ENCODE measurements around the gene PTPRCAP. TPM values are rescaled to one million over a fixed set of nuclear protein-coding genes. Genes with fewer than 3 reads are reported as not detected.
A peak's percentile ranks its signal among the peaks of the same experiment; 100 is the strongest.

PTPRCAP gene
- polyA plus RNA-seq, 1 of the 3 experiments (the other 2 are of a cell fraction) = 1.4 TPM

GRCh38 chr11:67401495-67402191, 35.8 kb downstream of the PTPRCAP start, which contains the start of gene PPP1CA:
TSS of gene PPP1CA (minus strand) at chr11:67401858. CDS start at chr11:67401782, 76 bp downstream.
- H3K9me3 ChIP-seq = no peaks in the 10 kb centered on the region
- peaks cover 14% of the 10 kb centered on the region for H4K20me1 ChIP-seq (ENCODE audit: insufficient read depth)
- peaks cover 25% of the 10 kb centered on the region for H3K79me2 ChIP-seq (ENCODE audit: insufficient read depth)
- no peaks in the 10 kb centered on the region for H3K27me3 ChIP-seq (ENCODE audit: insufficient read depth)
- peak within 1 kb of the TSS; percentile 85 to 89 for H3K4me3 ChIP-seq (ENCODE audit: low read depth in 2 of 2, low read length in 1 of 2)
- H3K4me2 ChIP-seq = peak within 1 kb of the TSS; percentile 98
- CTCF ChIA-PET = interaction anchor here (0.6 to 4.1 kb wide), 23 partner anchors 10 to 171 kb away, joined by 3 to 32 read pairs (median 5); partner anchors contain the start of genes PITPNM1, RAD9A, RPS6KB2 and TMEM134
- H3K9me2 ChIP-seq = no peaks in the 10 kb centered on the region
- POLR2A ChIA-PET = interaction anchor here (0.7 to 2.2 kb wide), 11 partner anchors 10 to 182 kb away, joined by 3 to 32 read pairs (median 4); partner anchors contain the start of genes CDK2AP2, GSTP1, POLD4 and RAD9A
- H3K36me3 ChIP-seq (replicated peaks in 1 of 2; ENCODE audit: control insufficient read depth in 1 of 2, insufficient read depth in 2 of 2, low read length in 1 of 2) = peaks cover 8 to 22% of the 10 kb centered on the region in 2 experiments
- peak; percentile 100 for DNase-seq
- peaks cover 9 to 17% of the 10 kb centered on the region in 2 experiments; a peak in 2 of 4 replicates for H3K4me1 ChIP-seq (ENCODE audit: control insufficient read depth in 1 of 2, insufficient read depth in 2 of 2, low read depth in 1 of 2, low read length in 1 of 2)
- H3K27ac ChIP-seq (ENCODE audit: low read depth in 2 of 2, low read length in 1 of 2) = peak within 1 kb of the TSS; percentile 81 to 91
- H3K9ac ChIP-seq = peak within 1 kb of the TSS; percentile 95
- under 1% methylated on average over 23 of the region's 73 CpGs for WGBS (ENCODE audit: low lambda C conversion rate)
- H3F3A ChIP-seq (replicated peaks; ENCODE audit: insufficient read depth) = peaks cover 5% of the 10 kb centered on the region
- H2AFZ ChIP-seq (ENCODE audit: low read depth) = peak within 1 kb of the TSS; percentile 83
- TF ChIP-seq, protein P1, sequence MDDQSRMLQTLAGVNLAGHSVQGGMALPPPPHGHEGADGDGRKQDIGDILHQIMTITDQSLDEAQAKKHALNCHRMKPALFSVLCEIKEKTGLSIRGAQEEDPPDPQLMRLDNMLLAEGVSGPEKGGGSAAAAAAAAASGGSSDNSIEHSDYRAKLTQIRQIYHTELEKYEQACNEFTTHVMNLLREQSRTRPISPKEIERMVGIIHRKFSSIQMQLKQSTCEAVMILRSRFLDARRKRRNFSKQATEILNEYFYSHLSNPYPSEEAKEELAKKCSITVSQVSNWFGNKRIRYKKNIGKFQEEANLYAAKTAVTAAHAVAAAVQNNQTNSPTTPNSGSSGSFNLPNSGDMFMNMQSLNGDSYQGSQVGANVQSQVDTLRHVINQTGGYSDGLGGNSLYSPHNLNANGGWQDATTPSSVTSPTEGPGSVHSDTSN (IDR thresholded peaks at IDR 0.05) = 0 out of 2 replicates have a peak, but pooled peaks have one; percentile 3
- no peak for TF ChIP-seq NFIC (IDR thresholded peaks at IDR 0.05; ENCODE audit: borderline replicate concordance)
- TF ChIP-seq JUND (IDR thresholded peaks at IDR 0.05) = no peak
- no peak; the same call in 1 of the 2 replicates for TF ChIP-seq TCF12 (IDR thresholded peaks at IDR 0.05)
- peak; percentile 77 for TF ChIP-seq POLR2AphosphoS5 (IDR thresholded peaks at IDR 0.05; ENCODE audit: low read depth, low read length)
- peak; percentile 46; the same call in 1 of the 2 replicates for TF ChIP-seq ELF1 (IDR thresholded peaks at IDR 0.05)
- peak; percentile 45; the same call in 1 of the 2 replicates for TF ChIP-seq YY1 (IDR thresholded peaks at IDR 0.05; ENCODE audit: low read depth)
- TF ChIP-seq CHD2 (IDR thresholded peaks at IDR 0.05; ENCODE audit: low read length, partially characterized antibody) = no peak
- no peak for TF ChIP-seq TEAD4 (IDR thresholded peaks at IDR 0.05; ENCODE audit: borderline replicate concordance, insufficient read depth)
- TF ChIP-seq SMC3 (IDR thresholded peaks at IDR 0.05; ENCODE audit: low read depth, low read length) = no peak
- peak; percentile 41; the same call in 1 of the 2 replicates for TF ChIP-seq MXI1 (IDR thresholded peaks at IDR 0.05; ENCODE audit: low read depth, low read length)
- no peak for TF ChIP-seq FOSL2 (IDR thresholded peaks at IDR 0.05; ENCODE audit: borderline replicate concordance, low read depth)
- no peak for TF ChIP-seq SIN3A (IDR thresholded peaks at IDR 0.05; ENCODE audit: borderline replicate concordance, low read depth, low read length)
- no peak for TF ChIP-seq FOXJ3 (CRISPR knock-in tag; IDR thresholded peaks at IDR 0.05)
- 0 out of 2 replicates have a peak, but pooled peaks have one; percentile 6 for TF ChIP-seq FOXM1 (IDR thresholded peaks at IDR 0.05; ENCODE audit: low read depth)
- TF ChIP-seq RAD21 (IDR thresholded peaks at IDR 0.05; ENCODE audit: low read length) = peak; percentile 22
- no peak for TF ChIP-seq RXRA (IDR thresholded peaks at IDR 0.05; ENCODE audit: borderline replicate concordance, low read depth)
- no peak for TF ChIP-seq EP300 (IDR thresholded peaks at IDR 0.05; ENCODE audit: borderline replicate concordance in 1 of 2, low read depth in 1 of 2, low read length in 1 of 2)
- TF ChIP-seq CTCF (IDR thresholded peaks at IDR 0.05) = peak; percentile 27; the same call in 1 of the 2 replicates
- TF ChIP-seq, protein P2, sequence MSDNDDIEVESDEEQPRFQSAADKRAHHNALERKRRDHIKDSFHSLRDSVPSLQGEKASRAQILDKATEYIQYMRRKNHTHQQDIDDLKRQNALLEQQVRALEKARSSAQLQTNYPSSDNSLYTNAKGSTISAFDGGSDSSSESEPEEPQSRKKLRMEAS (IDR thresholded peaks at IDR 0.05; ENCODE audit: low read depth) = 0 out of 2 replicates have a peak, but pooled peaks have one; percentile 45
- no peak for TF ChIP-seq NRF1 (IDR thresholded peaks at IDR 0.05; ENCODE audit: low read depth, low read length)
- no peak for TF ChIP-seq RFX5 (IDR thresholded peaks at IDR 0.05; ENCODE audit: low read length)
- TF ChIP-seq TAF1 (IDR thresholded peaks at IDR 0.05; ENCODE audit: borderline replicate concordance, low read depth, low read length) = 0 out of 2 replicates have a peak, but pooled peaks have one; percentile 10
- TF ChIP-seq USF1 (IDR thresholded peaks at IDR 0.05; ENCODE audit: borderline replicate concordance, low read depth) = no peak
- TF ChIP-seq GATA2 (CRISPR knock-in tag; IDR thresholded peaks at IDR 0.05) = no peak
- TF ChIP-seq USF2 (IDR thresholded peaks at IDR 0.05; ENCODE audit: borderline replicate concordance, low read depth, low read length) = no peak
- TF ChIP-seq, protein P3, sequence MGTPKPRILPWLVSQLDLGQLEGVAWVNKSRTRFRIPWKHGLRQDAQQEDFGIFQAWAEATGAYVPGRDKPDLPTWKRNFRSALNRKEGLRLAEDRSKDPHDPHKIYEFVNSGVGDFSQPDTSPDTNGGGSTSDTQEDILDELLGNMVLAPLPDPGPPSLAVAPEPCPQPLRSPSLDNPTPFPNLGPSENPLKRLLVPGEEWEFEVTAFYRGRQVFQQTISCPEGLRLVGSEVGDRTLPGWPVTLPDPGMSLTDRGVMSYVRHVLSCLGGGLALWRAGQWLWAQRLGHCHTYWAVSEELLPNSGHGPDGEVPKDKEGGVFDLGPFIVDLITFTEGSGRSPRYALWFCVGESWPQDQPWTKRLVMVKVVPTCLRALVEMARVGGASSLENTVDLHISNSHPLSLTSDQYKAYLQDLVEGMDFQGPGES (IDR thresholded peaks at IDR 0.05; ENCODE audit: low read depth, low read length) = no peak
- TF ChIP-seq GABPA (IDR thresholded peaks at IDR 0.05; ENCODE audit: low read depth) = peak; percentile 61; the same call in 1 of the 2 replicates
- TF ChIP-seq MEF2A (IDR thresholded peaks at IDR 0.05; ENCODE audit: borderline replicate concordance, low read depth) = no peak
